HG03565 (cell line): Measurements from ENCODE around the gene AOPEP.
A peak's percentile ranks its signal among the peaks of the same experiment; 100 is the strongest.

Experiments used
- ATAC-seq: cut with Tn5 transposase; IDR thresholded peaks from one replicate; pipeline ENCODE4 v1.9.1; 2021; ENCODE audit warnings: mild to moderate bottlenecking, moderate library complexity; ENCODE audit not compliant: unreplicated experiment

AOPEP gene

GRCh38 chr9:94785215-94786169 lies 59.0 kb downstream of the AOPEP start:
- no peak for ATAC-seq

- ATAC-seq, result no peak
Measured at GRCh38 chr9:94786586-94786985, 60.1 kb downstream of the AOPEP start.

GRCh38 chr9:94787266-94787665 lies 60.8 kb downstream of the AOPEP start:
- no peak for ATAC-seq

- ATAC-seq, result no peak
Measured at GRCh38 chr9:94788570-94789105, 62.1 kb downstream of the AOPEP start.

GRCh38 chr9:94791435-94791834 lies 64.9 kb downstream of the AOPEP start:
- ATAC-seq, result no peak

- no peak for ATAC-seq
Measured at GRCh38 chr9:94792511-94792910, 66.0 kb downstream of the AOPEP start.

- no peak for ATAC-seq
Measured at GRCh38 chr9:94794476-94795167, 68.1 kb downstream of the AOPEP start.

GRCh38 chr9:94796687-94797086 lies 70.2 kb downstream of the AOPEP start:
- ATAC-seq, result no peak

GRCh38 chr9:94798201-94798600 lies 71.7 kb downstream of the AOPEP start:
- no peak for ATAC-seq

- ATAC-seq, result no peak
Measured at GRCh38 chr9:94798708-94799107, 72.2 kb downstream of the AOPEP start.

GRCh38 chr9:94799578-94800264 lies 73.2 kb downstream of the AOPEP start:
- ATAC-seq, result no peak

GRCh38 chr9:94800424-94801117 lies 74.1 kb downstream of the AOPEP start:
- ATAC-seq, result no peak

- ATAC-seq, result no peak
Measured at GRCh38 chr9:94801234-94801633, 74.7 kb downstream of the AOPEP start.

GRCh38 chr9:94801681-94802080 lies 75.2 kb downstream of the AOPEP start:
- no peak for ATAC-seq

GRCh38 chr9:94802251-94802650 lies 75.8 kb downstream of the AOPEP start:
- ATAC-seq, result no peak

GRCh38 chr9:94802793-94803192 lies 76.3 kb downstream of the AOPEP start:
- peak; percentile 46 for ATAC-seq

- ATAC-seq, result no peak
Measured at GRCh38 chr9:94804316-94804715, 77.8 kb downstream of the AOPEP start.

- no peak for ATAC-seq
Measured at GRCh38 chr9:94805051-94805489, 78.6 kb downstream of the AOPEP start.

GRCh38 chr9:94805585-94805984 lies 79.1 kb downstream of the AOPEP start:
- ATAC-seq, result no peak

- no peak for ATAC-seq
Measured at GRCh38 chr9:94806307-94806893, 79.9 kb downstream of the AOPEP start.
